Stimulated activated CD8-positive, alpha-beta memory T cell treated with anti-CD3 and anti-CD28 coated beads, Interleukin-7, amount 100 ng/mL, for 1 hour (primary cell): ENCODE data around the gene TLE3.
"Not testable (repeated sequence)": the region's sequence is repeated elsewhere in the genome, so short reads cannot be mapped to it uniquely, and the experiment has no call there.

Experiments used
- DNase-seq, 2 donors: peaks; one replicate each; pipeline ENCODE4 v3.0.0-alpha.2; 2020; ENCODE audit warnings: low read depth in 2 of 2

The TLE3 gene

GRCh38 chr15:70097321-70098152 lies at the start of gene TLE3:
Gene TLE3, minus strand, starts transcription at chr15:70097917. Its CDS starts 1,119 bp downstream, at chr15:70096798.
- DNase-seq: peak; percentile 95 to 96

DNA sequence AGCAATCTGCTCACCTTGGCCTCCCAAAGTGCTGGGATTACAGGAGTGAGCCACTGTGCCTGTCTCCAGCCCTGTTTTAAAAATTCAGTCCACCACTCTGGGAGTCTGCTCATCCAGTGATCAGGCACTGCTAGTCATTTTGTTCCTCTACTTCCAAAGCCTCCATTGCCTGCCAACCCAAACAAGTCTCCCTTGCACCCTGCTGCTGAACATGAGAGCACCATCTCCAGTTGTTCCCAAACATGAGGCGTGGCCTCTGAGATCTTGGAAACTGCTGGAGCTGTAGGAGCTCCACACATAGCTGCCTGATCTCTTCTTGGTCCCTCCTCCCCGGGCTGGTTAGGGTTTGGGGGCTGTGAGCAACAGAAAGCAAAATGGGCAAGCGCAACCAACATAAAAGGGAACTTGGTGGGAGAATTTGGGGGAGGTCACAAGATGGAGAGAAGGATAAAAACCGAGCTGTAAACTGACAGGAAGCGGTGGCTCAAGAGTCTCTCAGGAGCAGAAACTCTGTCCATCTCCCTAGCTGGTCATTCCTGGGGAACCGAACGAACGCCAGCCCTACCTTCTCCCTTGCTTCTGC lies 49.6 kb upstream of the TLE3 start:
- no peak for DNase-seq

DNA sequence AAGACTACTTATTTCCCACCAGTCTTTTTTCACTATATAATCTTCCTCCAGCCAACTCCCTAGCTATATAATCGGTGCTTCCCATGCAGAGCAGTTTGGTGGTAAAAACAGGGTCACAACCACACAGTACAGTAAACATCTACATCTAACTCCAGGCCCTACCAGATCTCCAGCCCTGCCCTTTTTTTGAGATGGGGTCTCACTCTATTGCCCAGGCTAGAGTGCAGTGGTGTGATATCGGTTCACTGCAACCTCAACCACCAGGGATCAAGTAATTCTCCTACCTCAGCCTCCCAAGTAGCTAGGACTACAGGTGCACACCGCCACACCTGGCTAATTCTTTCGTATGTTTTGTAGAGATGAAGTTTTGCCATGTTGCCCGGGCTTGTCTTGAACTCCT lies 49.1 kb upstream of the TLE3 start:
- DNase-seq: no peak

GRCh38 chr15:70146162-70146561 lies 48.4 kb upstream of the TLE3 start:
- no peak for DNase-seq

DNA sequence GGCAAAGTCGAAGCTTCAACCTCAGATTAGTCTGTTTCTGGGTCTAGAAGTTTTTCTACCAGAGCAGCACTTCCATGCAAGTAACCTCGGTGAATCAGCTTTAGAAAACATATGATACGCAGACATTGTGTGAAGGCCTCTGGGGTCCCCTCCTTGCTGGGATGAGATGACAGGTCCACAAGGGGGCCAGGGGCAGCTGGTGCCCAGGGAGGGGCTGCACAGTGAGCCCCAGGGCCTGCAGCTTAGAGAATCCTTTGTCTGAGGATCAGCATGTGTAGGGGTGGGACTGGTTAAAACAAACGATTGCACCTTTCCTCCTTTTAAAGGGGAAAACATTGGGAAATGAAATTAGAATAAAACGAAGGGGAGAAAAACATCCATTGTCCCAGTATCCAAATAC lies 47.5 kb upstream of the TLE3 start:
- DNase-seq: no peak

DNA sequence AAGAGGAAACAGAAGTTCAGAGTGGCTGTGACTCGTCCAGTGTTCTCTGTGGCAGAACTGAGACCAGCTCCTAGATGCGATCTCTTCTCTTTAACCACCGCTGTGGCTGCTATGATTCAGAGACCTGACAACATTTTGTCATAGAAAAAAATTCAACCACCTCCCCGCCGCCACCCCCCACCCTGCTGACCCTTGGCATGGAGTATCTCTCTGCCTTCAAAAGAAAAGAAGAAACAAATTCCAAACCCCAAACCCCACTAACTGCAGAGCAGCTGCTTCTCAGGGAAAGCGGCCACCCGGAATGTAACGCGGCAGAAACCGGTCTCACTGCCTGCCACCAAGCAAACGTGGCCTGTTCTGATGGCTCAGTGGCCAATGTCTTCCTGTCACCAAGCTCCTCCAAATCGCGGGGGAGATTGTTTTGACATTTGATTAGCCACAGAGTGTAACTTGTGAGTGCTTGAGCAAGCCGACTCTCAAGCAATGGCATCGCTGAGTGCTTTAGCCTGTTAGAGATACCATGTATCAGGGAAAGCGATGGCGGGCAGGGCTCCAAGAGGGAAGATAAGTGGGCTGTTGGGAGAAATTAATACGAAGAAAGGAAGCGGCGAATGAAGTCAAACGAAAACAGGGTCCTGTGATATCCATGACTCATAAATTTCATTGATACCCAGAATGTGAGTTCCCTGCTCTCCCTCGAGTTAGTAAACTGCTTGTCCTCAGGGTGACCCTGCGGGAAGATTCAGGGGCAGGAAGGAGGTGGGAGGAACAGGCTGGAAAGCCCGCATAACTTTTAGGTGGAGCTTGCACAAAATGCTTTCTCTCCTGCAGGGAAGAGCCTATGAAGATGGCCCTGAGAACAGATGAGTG lies 44.8 kb upstream of the TLE3 start:
- no peak for DNase-seq

DNA sequence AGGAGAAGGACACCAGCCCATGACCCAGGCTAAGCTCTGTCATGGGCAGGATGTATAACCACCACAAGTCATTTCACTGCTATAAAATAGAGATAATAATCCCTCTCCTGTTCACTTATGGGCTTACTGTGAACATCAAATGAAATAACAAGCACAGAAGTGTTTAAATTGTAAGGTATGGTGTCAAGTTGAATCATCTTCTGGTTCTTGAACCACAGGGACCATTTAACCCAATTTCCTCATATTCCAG lies 44.3 kb upstream of the TLE3 start:
- no peak for DNase-seq

DNA sequence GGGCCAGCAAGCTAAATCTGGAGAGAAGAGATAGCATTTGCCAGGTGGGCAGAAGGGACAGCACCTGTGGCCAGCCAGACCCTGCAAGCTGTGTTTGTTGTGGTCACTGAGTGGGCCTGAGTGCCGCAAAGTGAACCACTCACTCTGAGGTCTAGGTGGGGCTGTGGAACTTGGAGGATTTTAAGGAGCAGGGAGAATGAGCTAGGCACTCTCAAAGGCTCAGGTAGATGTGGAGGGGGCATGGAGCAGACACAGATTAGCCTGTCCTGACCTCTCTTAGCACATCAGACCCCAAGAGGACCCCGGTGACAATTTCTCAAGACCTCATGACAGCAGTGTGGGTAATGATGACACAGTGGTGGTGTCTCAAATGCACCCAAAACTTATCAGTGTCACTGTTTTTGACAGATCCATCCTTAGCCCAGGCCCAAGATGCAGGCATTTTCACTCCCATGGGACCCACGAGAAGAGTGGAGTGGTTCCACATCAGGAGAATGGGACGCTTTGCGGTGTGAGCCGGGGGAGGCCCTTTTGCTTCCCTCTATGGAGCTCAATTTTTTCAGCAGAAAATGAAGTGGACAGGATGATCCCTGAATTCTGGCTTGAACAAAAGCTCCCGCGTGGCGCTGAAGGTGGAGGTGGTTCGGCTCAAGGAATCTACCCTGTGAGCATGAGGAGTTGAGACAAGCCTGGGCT lies 43.8 kb upstream of the TLE3 start:
- no peak for DNase-seq

GRCh38 chr15:70140543-70141375 lies 43.0 kb upstream of the TLE3 start:
- DNase-seq: no peak

DNA sequence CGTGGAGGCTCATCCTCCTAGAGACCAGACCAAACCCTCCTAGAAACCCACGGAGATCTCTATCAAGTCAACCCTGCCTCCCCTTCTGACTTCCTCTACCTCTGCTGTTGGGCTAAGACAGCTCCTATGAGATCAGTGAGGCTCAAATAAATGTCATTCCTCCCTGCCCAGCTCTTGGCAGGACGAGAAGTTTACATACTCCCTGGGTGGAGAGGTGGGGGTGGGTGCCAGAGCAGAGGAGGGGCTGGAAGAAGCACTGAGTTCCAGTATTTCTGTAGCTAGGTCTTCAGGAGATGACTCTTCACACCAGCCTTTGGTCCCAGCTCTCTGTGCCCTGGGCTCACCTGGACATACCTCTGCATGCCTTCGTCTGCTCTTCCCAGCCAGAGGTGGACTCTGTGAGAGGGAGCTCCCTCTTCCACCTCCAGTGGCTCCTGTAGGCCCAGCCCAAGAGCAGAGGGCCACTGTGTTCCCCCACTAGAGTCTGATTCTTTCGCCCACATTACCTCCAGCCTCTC lies 42.4 kb upstream of the TLE3 start:
- DNase-seq: no peak

GRCh38 chr15:70137967-70138366 lies 40.2 kb upstream of the TLE3 start:
- no peak for DNase-seq

DNA sequence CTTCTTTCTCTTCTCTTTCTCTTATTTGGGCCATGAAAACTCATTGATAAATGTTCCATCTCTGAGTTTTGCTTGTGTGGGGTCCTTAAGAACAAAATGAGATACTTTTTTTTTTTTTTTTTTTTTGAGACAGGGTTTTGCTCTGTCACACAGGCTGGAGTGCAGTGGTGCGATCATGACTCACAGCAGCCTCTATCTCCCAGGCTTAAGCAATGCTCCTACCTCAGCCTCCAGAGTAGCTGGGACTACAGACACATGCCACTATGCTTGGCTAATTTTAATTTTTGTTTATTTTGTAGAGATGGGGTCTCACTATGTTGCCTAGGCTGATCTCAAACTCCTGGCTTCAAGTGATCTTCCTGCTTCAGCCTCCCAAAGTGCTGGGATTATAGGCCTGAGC lies 39.3 kb upstream of the TLE3 start:
- DNase-seq: not testable (repeated sequence)

GRCh38 chr15:70133781-70134421 lies 36.2 kb upstream of the TLE3 start:
- no peak for DNase-seq

GRCh38 chr15:70133296-70133695 lies 35.6 kb upstream of the TLE3 start:
- no peak for DNase-seq

GRCh38 chr15:70132571-70132970 lies 34.9 kb upstream of the TLE3 start:
- no peak for DNase-seq

- DNase-seq: no peak
Observed at GRCh38 chr15:70132139-70132538, 34.4 kb upstream of the TLE3 start.

DNA sequence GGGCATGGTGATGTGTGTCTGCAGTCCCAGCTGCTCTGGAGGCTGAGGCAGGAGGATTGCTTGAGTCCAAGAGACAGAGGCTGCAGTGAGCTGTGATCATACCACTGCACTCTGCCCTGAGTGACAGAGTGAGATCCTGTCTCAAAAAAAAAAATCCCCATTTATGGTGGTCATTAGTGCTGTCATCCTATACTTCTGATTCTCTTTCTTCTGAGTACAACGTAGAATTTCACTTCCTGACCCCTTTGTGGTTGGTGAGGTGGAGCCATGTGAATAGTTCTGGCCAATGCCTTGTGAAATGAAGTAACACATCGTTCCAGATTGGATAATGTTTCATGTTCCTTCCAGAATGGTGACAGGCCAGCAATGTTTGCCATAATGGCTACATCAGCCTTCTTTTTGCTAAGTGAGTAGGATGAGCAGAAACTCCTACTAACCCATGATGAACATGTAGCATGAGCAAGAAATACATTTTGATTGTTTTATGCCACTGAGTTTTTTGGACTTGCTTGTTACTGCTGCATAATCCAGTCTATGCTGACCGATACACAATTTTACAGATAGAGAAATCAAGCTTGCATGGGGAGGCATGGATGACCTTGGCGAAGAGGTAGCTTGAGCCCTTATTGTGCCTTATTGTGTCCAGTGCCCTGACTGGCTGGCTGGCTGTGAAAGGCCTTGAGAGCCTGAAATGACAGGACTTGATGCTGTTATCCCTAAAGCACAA lies 30.9 kb upstream of the TLE3 start:
- no peak for DNase-seq

DNA sequence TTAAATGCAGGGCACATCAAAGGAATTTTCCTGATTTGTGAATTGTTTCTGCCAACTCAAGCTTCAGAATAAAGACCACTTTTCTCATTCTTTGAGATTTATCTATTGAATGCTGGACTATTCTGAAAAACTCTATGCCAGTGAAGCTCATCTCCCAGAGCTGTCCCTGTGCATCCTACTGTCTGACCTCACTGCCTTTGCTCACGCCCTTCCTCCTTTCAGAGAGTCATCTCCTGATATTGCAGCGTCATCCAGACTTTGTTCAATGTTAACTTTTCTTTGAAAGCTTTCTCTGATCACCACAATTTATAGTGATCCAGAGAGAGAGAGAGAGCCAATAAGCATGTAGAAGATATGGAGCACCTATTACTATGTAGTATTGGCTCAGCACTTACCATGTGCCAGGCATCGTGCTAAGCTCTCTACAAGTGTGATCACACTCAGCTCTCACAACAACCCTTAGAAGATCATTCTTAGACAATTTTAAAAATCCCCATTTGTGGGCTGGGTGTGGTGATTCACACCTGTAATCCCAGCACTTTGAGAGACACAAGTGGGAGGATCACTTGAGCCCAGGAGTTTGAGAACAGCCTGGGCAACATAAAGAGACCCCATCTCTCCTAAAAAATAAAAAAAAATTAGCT lies 30.2 kb upstream of the TLE3 start:
- no peak for DNase-seq

DNA sequence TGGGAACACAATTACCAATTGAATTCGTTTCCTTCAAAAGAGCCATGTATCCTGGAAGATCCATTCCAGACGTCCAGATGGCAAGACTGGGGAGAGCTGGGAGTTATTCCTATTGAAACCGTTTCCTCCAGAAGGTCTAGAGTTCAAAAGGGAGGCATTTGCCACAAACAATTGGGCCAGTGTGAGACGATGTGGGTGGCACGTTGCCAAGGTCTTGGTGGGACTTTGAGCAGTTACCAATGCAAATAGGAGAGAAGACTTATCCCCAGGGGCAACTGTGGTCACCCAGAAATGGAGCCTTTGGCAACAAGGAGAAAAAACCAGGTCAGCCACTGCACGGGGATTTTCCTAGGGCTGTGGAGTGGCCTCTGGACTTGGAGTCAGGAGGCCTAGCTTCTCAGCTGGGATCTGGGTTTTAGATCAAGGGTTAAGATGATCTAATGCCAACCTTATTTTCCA lies 29.6 kb upstream of the TLE3 start:
- DNase-seq: no peak
